ENCODE measurements around the gene CEP89.
"Not testable (repeated sequence)": the region's sequence is repeated elsewhere in the genome, so short reads cannot be mapped to it uniquely, and the experiment has no call there.

CEP89 gene

DNA sequence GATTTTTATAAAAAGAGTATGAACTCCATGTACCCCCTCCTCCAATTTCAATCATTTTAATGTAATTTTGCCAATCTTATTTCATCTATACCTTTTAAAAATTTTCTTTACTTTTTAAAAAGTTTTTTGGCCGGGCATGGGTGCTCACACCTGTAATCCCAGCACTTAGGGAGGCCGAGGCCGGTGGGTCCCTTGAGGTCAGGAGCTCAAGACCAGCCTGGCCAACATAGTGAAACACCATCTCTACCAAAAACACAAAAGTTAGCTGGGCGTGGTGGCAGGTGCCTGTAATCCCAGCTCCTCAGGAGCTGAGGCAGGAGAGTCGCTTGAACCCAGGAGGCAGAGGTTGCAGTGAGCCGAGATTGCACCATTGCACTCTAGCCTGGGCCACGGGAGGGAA, 138.4 kb downstream of the CEP89 start:
- DNase-seq (ENCODE audit: low spot score) = not testable (repeated sequence)

DNA sequence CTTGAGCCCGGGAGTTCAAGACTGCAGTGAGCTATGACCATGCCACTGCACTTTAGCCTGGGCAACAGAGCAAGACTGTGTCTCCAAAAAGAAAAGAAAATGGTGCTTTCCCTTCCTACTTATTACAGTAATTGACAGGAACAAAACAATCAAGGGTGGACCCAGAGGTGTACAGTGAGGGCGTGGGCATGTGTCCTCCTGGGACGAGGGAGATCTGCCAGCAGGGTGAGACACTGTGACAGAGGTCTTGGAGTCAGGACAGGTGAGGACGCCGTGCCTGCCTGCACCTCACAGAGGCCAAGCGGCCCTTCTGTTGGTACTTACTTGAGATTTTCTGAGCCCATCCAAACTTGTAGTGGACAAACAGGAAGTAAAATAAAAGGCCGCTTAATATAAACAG, 138.9 kb downstream of the CEP89 start:
- DNase-seq (ENCODE audit: low spot score) = not testable (repeated sequence)

DNA sequence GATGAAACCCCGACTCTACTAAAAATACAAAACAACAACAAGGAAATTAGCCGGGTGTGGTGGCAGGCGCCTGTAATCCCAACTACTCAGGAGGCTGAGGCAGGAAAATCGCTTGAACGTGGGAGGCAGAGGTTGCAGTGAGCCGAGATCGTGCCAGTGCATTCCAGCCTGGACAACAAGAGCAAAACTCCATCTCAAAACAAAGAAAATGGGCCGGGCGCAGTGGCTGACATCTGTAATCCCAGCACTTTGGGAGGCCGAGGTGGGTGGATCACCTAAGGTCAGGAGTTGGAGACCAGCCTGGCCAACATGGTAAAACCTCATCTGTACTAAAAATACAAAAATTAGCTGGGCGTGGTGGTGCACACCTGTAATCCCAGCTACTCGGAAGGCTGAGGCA, 139.7 kb downstream of the CEP89 start:
- DNase-seq (ENCODE audit: low spot score) = not testable (repeated sequence)

DNA sequence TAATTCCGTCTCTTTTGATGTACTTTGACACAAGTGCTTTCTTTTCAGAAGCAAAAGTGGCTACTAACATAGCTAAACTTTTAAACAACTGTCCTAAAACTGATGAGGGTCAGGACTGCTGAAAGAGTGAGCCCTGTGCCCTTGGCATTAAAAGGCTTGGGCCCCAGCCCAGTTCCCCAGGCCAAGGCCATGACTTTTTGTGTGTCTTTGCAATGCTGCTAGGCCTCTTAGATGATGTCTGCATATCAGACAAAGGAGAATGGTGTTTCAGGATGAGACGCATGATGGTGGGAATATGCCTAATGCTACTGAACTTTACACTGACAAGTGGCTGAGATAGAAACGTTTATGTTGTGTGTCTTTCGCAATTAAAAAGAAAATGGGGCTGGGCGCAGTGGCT, 140.1 kb downstream of the CEP89 start:
- DNase-seq (ENCODE audit: low spot score) = no peak

DNA sequence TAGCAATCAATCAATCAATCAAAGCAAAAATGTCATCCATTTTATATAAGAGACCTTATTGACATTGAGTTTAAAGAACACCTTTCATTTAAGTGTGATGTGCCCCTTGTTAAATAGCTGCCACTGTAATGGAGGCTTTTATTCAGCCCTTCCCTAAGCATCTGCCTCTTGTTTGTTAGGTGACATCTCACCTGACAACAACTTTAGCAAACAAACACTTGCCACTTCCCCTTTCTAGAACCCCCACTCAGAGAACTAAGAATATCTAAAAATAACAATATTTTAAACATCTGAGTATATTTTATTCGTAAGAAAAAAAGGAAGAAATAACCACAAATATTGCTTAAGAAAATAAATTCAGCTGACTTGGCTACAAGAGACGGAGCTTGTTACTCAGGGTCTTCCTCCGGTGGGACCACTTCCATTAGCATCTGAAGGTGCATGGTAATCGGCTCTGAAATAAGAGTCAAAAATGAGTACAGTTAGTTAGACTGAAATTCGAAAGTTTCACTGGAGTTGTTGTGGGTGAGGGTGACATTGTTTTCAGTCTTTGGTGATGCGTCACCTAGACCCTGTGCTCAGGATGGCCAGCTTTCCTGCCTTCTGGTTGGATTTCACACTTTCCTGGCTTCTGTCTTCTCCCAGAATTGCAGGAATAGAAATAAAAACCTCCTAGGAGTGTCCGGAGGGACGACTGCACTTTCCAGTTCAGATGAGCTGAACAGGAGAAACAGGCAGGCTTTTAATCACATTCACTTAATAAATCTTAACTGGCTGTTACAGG, 141.3 kb downstream of the CEP89 start:
- peak; percentile 63 for DNase-seq (ENCODE audit: low spot score)

DNA sequence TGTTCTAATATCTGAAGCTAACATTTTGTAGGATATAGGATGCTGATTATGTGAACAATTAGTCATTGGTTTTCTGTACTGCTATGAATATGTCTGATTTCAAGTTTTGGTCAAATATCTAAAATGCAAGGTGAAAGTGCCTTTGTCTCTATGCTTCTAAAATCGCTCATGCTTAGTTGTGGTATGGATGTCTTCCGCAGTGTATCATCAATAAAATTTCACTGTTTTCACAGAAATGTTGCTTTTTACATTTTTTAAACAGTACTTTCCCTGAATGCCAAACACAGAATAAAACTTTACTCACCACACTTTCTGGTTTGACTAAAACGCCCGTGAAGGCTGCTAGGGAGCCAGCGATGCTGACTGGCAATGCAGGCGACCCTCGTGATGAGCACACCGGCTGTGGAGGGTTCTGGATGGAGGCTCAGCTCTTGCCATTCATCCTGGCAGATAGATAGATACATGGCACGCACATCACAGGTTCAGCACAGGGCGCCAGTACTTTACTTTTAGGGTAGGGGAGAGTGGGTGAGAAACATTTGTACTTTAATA, 142.3 kb downstream of the CEP89 start:
- DNase-seq (ENCODE audit: low spot score) = no peak

DNA sequence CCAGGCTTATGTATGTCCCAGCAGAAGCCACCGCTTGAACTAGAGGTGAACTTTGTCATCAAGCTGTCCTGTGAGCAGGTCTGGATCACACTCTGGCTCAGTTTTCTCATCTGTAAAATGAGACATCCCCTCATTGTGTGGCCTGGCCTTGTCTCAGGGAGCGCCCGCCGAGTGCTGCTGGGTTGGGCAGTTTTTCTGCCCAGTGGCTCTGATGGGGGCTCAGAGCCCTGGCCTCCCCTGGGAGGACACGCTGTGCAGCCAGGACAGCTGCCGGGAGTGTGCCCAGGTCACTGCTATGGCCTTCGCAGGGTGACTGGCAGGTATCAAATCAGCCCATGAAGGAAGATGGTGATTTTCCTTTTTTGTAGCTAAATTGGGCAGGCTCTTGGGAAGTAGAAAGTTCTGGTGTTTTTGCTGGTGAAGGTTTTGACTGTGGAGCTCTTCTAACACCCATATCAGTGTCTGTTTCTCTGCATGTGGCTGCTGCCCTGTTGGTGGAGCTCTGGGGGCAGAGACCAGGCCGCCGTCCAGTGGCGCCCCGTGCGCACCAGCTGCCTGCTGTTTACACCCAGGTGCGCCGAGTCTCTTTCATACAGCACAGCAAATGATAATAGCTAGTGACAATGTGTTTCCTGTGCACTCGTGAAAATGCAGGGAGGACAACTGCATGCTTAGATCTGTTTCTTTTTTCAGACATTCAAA, 143.0 kb downstream of the CEP89 start:
- DNase-seq (ENCODE audit: low spot score) = no peak

DNA sequence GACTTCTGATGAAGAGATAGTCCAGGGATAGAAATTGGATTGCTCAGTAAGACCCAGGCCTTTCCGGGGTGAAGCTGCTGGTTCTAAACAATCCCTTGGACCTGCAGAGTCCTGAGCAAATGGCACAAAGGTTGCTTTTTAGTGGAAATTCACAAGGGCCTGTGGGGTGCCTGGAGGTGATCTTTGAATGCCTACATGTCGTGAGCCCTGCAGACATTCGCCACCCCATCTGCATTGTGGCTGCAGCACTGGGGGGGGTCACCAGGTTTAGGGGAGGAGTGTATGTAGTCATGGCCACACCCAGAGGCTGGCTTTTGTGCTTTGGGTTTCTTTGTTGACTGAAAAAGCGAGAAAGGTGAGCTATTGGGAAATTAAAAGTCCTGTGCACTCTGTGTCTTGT, 143.6 kb downstream of the CEP89 start:
- DNase-seq (ENCODE audit: low spot score) = no peak

Measured in AG08395 (cell line).